ENCODE results near the gene ALKBH3.

The ALKBH3 gene

GRCh38 chr11:43880640-43881159 lies at the start of gene ALKBH3:
ALKBH3 (plus strand) TSS chr11:43880831; CDS start chr11:43882653, 1,822 bp downstream.
- DNase-seq (ENCODE audit: low read depth, low spot score): peak; percentile 82

- peak; percentile 87 for DNase-seq (ENCODE audit: low read depth, low spot score)
These were observed 49.6 kb upstream of the ALKBH3 start for GRCh38 chr11:43830928-43831440.

- no peak for DNase-seq (ENCODE audit: low read depth, low spot score)
These were observed 48.1 kb upstream of the ALKBH3 start for GRCh38 chr11:43832536-43832935.

DNA sequence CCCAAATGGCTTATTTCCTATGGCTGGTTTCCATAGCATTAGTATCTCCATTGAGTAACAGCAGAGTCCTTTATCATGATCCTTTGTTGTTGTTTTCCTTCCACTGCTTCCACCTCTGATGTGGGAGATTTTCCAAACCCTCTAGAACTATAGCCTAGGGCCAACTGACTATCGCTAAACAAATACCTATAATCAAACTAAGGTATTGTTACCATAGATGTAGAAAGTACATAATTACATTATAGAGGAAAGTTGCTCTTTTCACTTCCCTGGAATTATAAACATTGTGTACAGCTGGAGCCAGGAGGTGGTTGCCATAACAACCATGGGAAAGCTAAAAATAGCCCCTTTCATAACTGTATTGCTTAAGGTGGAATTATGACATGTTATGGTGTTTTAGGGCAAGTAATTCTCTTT lies 47.0 kb upstream of the ALKBH3 start:
- no peak for DNase-seq (ENCODE audit: low read depth, low spot score)

- no peak for DNase-seq (ENCODE audit: low read depth, low spot score)
These were observed 46.3 kb upstream of the ALKBH3 start for GRCh38 chr11:43834286-43834685.

DNA sequence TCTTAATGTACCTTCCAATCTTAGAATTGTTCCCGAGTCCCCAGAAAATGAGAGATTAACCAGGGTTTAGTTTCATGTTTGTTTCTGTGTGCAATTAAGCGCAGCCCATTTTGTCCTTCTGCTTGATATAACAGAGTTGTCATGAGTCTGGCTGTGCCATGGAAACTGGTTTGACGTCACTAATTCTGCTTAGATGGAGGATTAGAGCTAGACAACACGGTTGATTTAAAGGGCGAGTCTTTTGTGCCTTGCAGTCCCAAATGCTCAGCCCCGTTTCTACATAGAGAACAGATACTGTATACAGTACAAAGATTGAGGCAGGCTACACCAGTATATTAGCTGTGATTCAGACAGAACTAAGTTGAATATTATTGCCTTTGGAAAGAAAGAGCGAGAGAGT lies 45.5 kb upstream of the ALKBH3 start:
- no peak for DNase-seq (ENCODE audit: low read depth, low spot score)

DNA sequence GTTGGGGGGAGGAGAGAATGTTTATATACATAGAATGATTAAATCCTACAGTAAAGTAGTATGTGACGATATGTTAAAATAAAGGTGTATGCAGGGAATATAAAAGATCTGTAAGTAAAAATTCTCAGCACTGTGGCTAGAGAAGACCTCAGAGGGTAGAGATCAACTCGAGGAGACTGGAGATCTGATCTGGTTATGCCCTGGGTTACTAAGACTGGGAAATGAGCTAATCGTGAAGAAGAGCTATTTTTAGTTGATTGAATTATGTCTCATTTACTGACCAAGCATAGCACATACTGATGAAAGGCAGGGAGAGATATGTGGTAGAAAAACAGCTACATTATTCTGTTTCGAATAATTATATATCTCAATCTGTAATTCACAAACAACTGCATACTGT lies 42.8 kb upstream of the ALKBH3 start:
- DNase-seq (ENCODE audit: low read depth, low spot score): no peak

GRCh38 chr11:43842021-43842420 lies 38.6 kb upstream of the ALKBH3 start:
- DNase-seq (ENCODE audit: low read depth, low spot score): no peak

DNA sequence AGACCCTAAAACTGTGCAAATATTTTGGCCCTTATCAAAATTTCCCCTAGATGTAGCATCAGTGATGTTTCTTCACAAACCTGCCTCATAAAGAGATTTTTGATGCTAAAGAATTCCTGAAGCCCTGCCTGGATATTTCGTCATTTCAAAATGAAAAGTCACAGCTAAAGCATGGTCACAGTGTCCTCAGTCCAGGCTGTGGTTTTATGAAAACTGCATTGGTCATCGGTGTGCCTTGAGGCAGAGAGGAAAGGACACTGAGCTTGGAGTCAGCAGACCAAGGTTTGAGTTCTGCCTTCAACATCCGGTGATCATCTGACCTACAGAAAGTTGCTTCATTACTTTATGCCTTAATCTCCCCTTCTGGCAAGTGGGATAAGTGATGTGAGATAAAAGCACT lies 34.8 kb upstream of the ALKBH3 start:
- no peak for DNase-seq (ENCODE audit: low read depth, low spot score)

GRCh38 chr11:43852057-43852636 lies 28.5 kb upstream of the ALKBH3 start:
- peak; percentile 62 for DNase-seq (ENCODE audit: low read depth, low spot score)

- DNase-seq (ENCODE audit: low read depth, low spot score): no peak
These were observed 26.9 kb upstream of the ALKBH3 start for GRCh38 chr11:43853781-43854180.

GRCh38 chr11:43856993-43857392 lies 23.6 kb upstream of the ALKBH3 start:
- DNase-seq (ENCODE audit: low read depth, low spot score): no peak

- DNase-seq (ENCODE audit: low read depth, low spot score): no peak
These were observed 19.5 kb upstream of the ALKBH3 start for GRCh38 chr11:43861141-43861540.

GRCh38 chr11:43866520-43866919 lies 14.1 kb upstream of the ALKBH3 start:
- DNase-seq (ENCODE audit: low read depth, low spot score): no peak

DNA sequence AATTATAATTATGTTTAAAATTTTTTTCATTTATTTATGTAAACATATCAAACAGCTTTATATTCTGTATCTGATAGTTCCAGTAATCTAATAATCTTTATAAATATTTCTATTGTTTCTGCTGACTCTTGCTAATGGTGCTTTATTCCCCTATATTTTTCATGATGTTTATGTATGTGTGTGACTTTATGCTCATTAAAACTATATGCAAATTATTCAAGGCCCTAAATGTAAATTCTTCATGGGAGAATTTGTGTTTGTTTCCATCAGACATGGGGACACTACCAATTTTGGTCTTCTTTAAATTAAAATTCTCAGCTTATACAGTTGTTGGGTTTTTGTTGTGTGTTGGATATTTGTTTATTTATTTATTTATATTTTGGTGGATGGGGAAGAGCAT lies 13.7 kb upstream of the ALKBH3 start:
- no peak for DNase-seq (ENCODE audit: low read depth, low spot score)

DNA sequence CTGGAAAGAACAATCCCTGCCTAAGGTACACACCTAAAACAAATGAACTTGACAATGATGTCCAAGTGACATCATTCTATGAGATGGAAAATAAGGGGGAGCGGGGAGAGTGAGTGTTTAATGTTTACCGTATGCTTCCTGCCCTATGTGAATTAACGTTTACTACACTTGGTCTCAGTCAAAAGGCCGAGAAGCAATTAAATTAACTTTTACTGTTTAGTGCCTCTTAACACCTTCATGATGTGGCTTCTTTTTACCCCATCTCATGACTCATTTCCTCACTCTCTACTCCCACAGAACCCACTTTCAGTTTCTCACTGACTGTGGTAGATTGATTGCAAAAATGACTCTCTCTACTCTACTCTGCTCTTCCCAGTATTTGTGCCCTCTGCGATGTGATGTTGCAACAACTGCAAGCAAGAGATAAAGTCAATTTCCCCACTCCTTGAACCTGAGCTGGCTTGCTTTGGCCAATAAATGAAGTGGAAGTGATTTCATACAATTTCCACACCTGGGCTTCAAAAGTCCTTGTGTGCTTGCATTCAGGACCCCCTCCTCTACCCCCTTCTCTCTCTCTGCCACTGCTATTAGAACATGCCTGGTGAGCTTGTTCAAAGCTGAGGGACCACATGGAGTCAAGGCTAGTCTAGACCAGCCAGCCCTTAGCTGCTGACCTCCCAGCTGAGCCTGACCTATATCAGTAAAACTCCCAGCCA lies 11.6 kb upstream of the ALKBH3 start:
- DNase-seq (ENCODE audit: low read depth, low spot score): no peak

DNA sequence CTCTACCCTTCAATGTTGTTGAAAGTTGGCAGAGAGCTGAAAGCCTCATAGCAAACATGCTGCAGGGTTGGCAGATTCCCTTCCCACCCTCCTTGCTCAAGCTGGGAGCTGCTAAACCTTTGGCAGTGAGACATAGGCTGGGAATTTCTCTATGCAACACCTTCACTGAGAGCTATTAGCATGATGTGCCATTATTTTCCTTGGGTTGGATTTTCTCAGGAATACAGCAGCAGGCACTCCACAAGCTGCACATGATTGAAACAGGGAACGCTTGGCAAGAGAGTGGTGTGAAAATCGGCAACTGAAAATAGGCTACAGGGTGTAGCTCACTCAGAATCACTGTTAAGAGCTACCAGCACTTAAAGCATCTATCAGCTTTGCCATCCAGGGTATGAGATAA lies 9.6 kb upstream of the ALKBH3 start:
- DNase-seq (ENCODE audit: low read depth, low spot score): no peak

- no peak for DNase-seq (ENCODE audit: low read depth, low spot score)
These were observed 7.6 kb upstream of the ALKBH3 start for GRCh38 chr11:43872995-43873394.

GRCh38 chr11:43874078-43874477 lies 6.6 kb upstream of the ALKBH3 start:
- no peak for DNase-seq (ENCODE audit: low read depth, low spot score)

- no peak for DNase-seq (ENCODE audit: low read depth, low spot score)
These were observed 5.9 kb upstream of the ALKBH3 start for GRCh38 chr11:43874738-43875137.

- no peak for DNase-seq (ENCODE audit: low read depth, low spot score)
These were observed 617 bp upstream of the ALKBH3 start for GRCh38 chr11:43879789-43880639.

DNA sequence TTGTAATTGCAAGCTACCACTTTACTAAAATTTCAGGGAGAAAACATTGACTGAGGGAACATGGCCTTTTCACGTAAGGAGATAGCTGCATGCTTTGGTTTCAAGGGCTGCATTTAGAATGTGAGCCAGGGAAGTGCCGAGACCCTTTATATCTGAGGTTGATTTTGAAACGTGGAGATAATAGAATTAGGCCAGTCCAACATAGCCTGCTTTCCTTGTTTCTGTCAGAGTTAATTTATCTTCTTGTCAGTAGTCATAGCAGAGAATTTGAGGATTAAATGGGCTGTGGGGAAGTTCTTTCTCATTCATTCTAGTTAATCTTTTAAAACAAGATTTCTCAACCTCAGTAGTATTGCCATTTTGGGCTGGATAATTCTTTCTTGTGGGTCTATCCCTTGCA lies 12.2 kb downstream of the ALKBH3 start:
- no peak for DNase-seq (ENCODE audit: low read depth, low spot score)
